HepG2 (cell line): ENCODE data around the gene SERINC5.

Experiments
- FOSL2 ChIP-seq: sonication (generic); formaldehyde crosslinking; IDR thresholded peaks from 2 replicates; pipeline ENCODE4 v1.4.0; 2020; ENCODE audit warnings: missing genetic modification reagents
- PCBP1 ChIP-seq: fragments of 200-400 bp; formaldehyde crosslinking; IDR thresholded peaks from 2 replicates; pipeline ENCODE4 v1.6.1; 2017; ENCODE audit warnings: mild to moderate bottlenecking, low read depth, low read length, borderline replicate concordance
- RBM39 ChIP-seq: fragments of 200-400 bp; formaldehyde crosslinking; IDR thresholded peaks from one replicate; pipeline ENCODE4 v1.6.1; 2018; ENCODE audit warnings: antibody characterized with exemption, mild to moderate bottlenecking, low read depth, low read length; ENCODE audit not compliant: poor library complexity, severe bottlenecking
- SUZ12 ChIP-seq: fragments of 150-350 bp; IDR thresholded peaks from 2 replicates; pipeline ENCODE4 v1.6.1; 2014; ENCODE audit warnings: low read depth, low read length
- YY1 ChIP-seq: IDR thresholded peaks from 2 replicates; pipeline ENCODE4 v1.6.1; 2011; ENCODE audit warnings: low read length, low read depth, moderate library complexity, mild to moderate bottlenecking; ENCODE audit not compliant: insufficient read depth, insufficient replicate concordance
- TF ChIP-seq, protein P1 (sequence below): sonication (generic); formaldehyde crosslinking; IDR thresholded peaks from 2 replicates; pipeline ENCODE4 v1.5.0; 2020; ENCODE audit warnings: mild to moderate bottlenecking, missing genetic modification reagents, moderate library complexity
- TF ChIP-seq, protein P2 (sequence below): sonication (generic); formaldehyde crosslinking; IDR thresholded peaks from 2 replicates; pipeline ENCODE4 v1.4.0; 2020; ENCODE audit warnings: missing genetic modification reagents, mild to moderate bottlenecking, borderline replicate concordance

DNA sequence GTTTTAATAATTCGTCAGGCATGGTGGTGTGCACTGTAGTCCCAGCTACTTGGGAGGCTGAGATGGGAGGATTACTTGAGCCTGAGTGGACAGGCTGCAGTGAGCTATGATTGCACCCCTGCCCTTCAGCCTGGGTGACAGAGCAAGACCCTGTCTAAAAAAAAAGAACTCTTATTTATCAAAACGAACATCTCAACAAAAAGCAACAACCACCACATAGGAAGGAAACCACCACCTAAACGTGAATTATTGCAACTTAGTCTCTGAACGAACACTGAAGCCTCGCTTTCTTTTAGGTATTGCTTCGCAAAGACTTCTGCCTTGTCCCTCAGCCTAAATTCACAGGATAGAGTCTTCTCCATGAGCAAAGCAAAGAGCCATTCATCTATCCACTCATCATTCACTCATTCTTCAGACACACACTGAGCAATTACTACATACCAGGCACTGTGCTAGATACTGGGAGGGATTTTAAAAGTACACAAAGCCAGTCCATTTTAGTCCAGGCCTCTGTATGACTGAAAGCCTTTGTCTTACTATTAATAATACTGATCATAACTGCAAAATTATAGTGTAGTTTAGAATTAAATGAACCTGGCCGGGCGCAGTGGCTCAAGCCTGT, 163.3 kb downstream of the SERINC5 start:
- TF ChIP-seq FOSL2 (no peak), RBM39 (no peak), SUZ12 (no peak), YY1 (no peak), PCBP1 (no peak)
- TF ChIP-seq, protein P1, sequence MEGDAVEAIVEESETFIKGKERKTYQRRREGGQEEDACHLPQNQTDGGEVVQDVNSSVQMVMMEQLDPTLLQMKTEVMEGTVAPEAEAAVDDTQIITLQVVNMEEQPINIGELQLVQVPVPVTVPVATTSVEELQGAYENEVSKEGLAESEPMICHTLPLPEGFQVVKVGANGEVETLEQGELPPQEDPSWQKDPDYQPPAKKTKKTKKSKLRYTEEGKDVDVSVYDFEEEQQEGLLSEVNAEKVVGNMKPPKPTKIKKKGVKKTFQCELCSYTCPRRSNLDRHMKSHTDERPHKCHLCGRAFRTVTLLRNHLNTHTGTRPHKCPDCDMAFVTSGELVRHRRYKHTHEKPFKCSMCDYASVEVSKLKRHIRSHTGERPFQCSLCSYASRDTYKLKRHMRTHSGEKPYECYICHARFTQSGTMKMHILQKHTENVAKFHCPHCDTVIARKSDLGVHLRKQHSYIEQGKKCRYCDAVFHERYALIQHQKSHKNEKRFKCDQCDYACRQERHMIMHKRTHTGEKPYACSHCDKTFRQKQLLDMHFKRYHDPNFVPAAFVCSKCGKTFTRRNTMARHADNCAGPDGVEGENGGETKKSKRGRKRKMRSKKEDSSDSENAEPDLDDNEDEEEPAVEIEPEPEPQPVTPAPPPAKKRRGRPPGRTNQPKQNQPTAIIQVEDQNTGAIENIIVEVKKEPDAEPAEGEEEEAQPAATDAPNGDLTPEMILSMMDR (CRISPR knock-in tag) = no peak
- TF ChIP-seq, protein P2, sequence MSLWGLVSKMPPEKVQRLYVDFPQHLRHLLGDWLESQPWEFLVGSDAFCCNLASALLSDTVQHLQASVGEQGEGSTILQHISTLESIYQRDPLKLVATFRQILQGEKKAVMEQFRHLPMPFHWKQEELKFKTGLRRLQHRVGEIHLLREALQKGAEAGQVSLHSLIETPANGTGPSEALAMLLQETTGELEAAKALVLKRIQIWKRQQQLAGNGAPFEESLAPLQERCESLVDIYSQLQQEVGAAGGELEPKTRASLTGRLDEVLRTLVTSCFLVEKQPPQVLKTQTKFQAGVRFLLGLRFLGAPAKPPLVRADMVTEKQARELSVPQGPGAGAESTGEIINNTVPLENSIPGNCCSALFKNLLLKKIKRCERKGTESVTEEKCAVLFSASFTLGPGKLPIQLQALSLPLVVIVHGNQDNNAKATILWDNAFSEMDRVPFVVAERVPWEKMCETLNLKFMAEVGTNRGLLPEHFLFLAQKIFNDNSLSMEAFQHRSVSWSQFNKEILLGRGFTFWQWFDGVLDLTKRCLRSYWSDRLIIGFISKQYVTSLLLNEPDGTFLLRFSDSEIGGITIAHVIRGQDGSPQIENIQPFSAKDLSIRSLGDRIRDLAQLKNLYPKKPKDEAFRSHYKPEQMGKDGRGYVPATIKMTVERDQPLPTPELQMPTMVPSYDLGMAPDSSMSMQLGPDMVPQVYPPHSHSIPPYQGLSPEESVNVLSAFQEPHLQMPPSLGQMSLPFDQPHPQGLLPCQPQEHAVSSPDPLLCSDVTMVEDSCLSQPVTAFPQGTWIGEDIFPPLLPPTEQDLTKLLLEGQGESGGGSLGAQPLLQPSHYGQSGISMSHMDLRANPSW (CRISPR knock-in tag) = no peak
